Stimulated activated CD4-positive, alpha-beta T cell treated with anti-CD3 and anti-CD28 coated beads, Interleukin-12 subunit alpha, Interleukin-12 subunit beta, amount 100 ng/mL, for 48 hours (primary cell): Measurements from ENCODE around the gene PLXNC1.

ENCODE experiments used
- DNase-seq, 3 donors: peaks; one replicate each; pipeline ENCODE4 v3.0.0-alpha.2; 2020; ENCODE audit warnings: low read depth in 2 of 3, low spot score in 1 of 3

Gene PLXNC1

GRCh38 chr12:94262228-94263010 is 114.0 kb downstream of the PLXNC1 start:
- DNase-seq, result peak; percentile 56 to 63 (median 62)

- DNase-seq, result peak; percentile 60 to 70 (median 61)
These were observed 114.8 kb downstream of the PLXNC1 start for GRCh38 chr12:94263011-94263811.

GRCh38 chr12:94263905-94264561 is 115.7 kb downstream of the PLXNC1 start:
- no peak for DNase-seq

- no peak for DNase-seq
These were observed 116.5 kb downstream of the PLXNC1 start for GRCh38 chr12:94264736-94265485.

- DNase-seq, result no peak
These were observed 117.2 kb downstream of the PLXNC1 start for GRCh38 chr12:94265539-94265938.

- DNase-seq, result no peak
These were observed 117.8 kb downstream of the PLXNC1 start for GRCh38 chr12:94265966-94266745.

GRCh38 chr12:94266796-94267536 is 118.6 kb downstream of the PLXNC1 start:
- no peak for DNase-seq

GRCh38 chr12:94267537-94267872 is 119.1 kb downstream of the PLXNC1 start:
- no peak for DNase-seq

GRCh38 chr12:94267921-94268471 is 119.6 kb downstream of the PLXNC1 start:
- DNase-seq, result no peak

- no peak for DNase-seq
These were observed 121.1 kb downstream of the PLXNC1 start for GRCh38 chr12:94269316-94269999.

- no peak for DNase-seq
These were observed 123.0 kb downstream of the PLXNC1 start for GRCh38 chr12:94271351-94271750.

GRCh38 chr12:94272280-94272679 is 123.9 kb downstream of the PLXNC1 start:
- DNase-seq, result no peak

GRCh38 chr12:94273272-94273671 is 124.9 kb downstream of the PLXNC1 start:
- DNase-seq, result no peak

- no peak for DNase-seq
These were observed 128.3 kb downstream of the PLXNC1 start for GRCh38 chr12:94276725-94277124.

- no peak for DNase-seq
These were observed 129.1 kb downstream of the PLXNC1 start for GRCh38 chr12:94277426-94278000.

GRCh38 chr12:94280063-94280462 is 131.7 kb downstream of the PLXNC1 start:
- DNase-seq, result no peak

- DNase-seq, result no peak
These were observed 134.3 kb downstream of the PLXNC1 start for GRCh38 chr12:94282675-94283074.

GRCh38 chr12:94284046-94284445 is 135.7 kb downstream of the PLXNC1 start:
- DNase-seq, result no peak
